H1 (cell line): ENCODE data around the gene NOS1AP.

Source experiments
- BCL11A ChIP-seq, 2 experiments: IDR thresholded peaks; one replicate each; pipeline ENCODE4 v1.6.1; 2011; ENCODE audit warnings: low read depth in 2 of 2, low read length in 2 of 2, mild to moderate bottlenecking in 2 of 2
- CBX8 ChIP-seq: fragments of 300-800, 300-1000 bp; sonication (generic); IDR thresholded peaks from 2 replicates; pipeline ENCODE4 v1.7.1; 2016; ENCODE audit warnings: low read depth, low read length, borderline replicate concordance
- EGR1 ChIP-seq: IDR thresholded peaks from 2 replicates; pipeline ENCODE4 v1.6.1; 2011; ENCODE audit warnings: low read depth, low read length, borderline replicate concordance
- SIX5 ChIP-seq: IDR thresholded peaks from 2 replicates; pipeline ENCODE4 v1.6.1; 2011; ENCODE audit warnings: mild to moderate bottlenecking, low read depth, low read length
- TAF1 ChIP-seq: IDR thresholded peaks from 2 replicates; pipeline ENCODE4 v1.6.1; 2011; ENCODE audit warnings: mild to moderate bottlenecking, low read depth, low read length
- TF ChIP-seq, protein P1 (sequence below): IDR thresholded peaks from 2 replicates; pipeline ENCODE4 v1.6.1; 2011; ENCODE audit warnings: low read length, improper control_type of control experiment
- TF ChIP-seq, protein P2 (sequence below), 3 experiments: IDR thresholded peaks; 1 replicate in 2 of 3; 2 replicates in 1 of 3; pipeline versions ENCODE4 v1.5.1 to v1.6.1; 2011; ENCODE audit warnings: low read length in 3 of 3, mild to moderate bottlenecking in 3 of 3, inconsistent platforms in 2 of 3, low read depth in 1 of 3, moderate library complexity in 1 of 3; ENCODE audit not compliant: insufficient read depth in 1 of 3; ENCODE audit errors: control extremely low read depth in 1 of 3

DNA sequence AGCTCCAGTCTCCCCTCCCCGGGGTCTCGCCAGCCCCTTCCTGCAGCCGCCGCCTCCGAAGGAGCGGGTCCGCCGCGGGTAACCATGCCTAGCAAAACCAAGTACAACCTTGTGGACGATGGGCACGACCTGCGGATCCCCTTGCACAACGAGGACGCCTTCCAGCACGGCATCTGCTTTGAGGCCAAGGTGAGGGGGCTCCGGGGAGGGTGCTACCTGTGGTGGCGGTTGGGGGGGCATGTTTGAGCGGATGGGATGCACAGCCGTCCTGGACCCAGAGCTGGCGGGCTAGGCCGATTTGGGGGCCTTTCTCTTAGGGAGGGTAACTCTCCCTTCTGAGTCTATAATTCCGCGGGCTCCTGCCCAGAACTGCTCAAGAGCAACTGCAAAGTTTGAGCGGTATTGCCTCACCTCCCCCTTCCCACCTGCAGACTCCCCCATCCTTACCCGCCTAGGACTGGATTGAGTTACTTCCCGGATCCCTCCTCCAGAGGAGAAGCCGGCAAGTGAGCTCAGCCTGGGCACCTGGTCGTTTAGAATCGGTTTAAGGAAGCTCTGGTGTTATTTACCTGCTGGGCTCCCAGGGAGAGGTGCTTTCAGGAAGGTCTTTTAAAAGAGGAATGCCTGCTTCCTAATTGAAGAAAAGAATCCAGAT is 730 bp downstream of the NOS1AP start:
- TF ChIP-seq BCL11A (IDR thresholded peaks at IDR 0.05; ENCODE audit: low read depth in 2 of 2, low read length in 2 of 2) = no peak
- peak; percentile 56 for TF ChIP-seq TAF1
- TF ChIP-seq, protein P1, sequence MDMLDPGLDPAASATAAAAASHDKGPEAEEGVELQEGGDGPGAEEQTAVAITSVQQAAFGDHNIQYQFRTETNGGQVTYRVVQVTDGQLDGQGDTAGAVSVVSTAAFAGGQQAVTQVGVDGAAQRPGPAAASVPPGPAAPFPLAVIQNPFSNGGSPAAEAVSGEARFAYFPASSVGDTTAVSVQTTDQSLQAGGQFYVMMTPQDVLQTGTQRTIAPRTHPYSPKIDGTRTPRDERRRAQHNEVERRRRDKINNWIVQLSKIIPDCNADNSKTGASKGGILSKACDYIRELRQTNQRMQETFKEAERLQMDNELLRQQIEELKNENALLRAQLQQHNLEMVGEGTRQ = no peak
- TF ChIP-seq EGR1 = no peak
- TF ChIP-seq, protein P2, sequence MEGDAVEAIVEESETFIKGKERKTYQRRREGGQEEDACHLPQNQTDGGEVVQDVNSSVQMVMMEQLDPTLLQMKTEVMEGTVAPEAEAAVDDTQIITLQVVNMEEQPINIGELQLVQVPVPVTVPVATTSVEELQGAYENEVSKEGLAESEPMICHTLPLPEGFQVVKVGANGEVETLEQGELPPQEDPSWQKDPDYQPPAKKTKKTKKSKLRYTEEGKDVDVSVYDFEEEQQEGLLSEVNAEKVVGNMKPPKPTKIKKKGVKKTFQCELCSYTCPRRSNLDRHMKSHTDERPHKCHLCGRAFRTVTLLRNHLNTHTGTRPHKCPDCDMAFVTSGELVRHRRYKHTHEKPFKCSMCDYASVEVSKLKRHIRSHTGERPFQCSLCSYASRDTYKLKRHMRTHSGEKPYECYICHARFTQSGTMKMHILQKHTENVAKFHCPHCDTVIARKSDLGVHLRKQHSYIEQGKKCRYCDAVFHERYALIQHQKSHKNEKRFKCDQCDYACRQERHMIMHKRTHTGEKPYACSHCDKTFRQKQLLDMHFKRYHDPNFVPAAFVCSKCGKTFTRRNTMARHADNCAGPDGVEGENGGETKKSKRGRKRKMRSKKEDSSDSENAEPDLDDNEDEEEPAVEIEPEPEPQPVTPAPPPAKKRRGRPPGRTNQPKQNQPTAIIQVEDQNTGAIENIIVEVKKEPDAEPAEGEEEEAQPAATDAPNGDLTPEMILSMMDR (IDR thresholded peaks at IDR 0.05; ENCODE audit: control extremely low read depth in 1 of 3, insufficient read depth in 1 of 3, low read depth in 1 of 3, low read length in 3 of 3) = no peak
- no peak for TF ChIP-seq SIX5
- no peak for TF ChIP-seq CBX8
